NCI-H2107 treated with DMSO at 0.1 percent for 48 hours (cell line): ENCODE results near the gene PXK.
A peak's percentile ranks its signal among the peaks of the same experiment; 100 is the strongest.

Experiments
- DNase-seq: peaks from one replicate; lab custom pipeline; 2025; ENCODE audit not compliant: unreplicated experiment; lab: John Stamatoyannopoulos, UW

The PXK gene

DNA sequence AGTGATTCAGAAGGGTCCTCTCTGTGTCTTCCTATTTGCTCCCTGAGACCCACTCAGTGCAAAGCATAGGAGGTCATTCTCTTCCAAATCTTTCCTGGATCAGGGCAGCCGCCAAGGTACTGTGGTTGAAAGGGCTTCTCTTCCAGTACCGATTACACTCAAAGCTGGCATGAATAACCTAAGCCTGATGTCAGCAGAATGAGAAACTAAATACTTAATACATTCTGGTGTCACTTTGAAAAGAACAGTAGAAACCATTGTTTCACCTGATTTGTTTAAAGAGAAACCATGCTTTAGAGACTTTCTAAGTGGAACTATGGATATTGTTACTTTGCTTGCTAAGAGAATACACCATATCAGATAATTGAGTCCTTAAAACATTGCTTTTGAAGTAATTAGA lies 50.8 kb downstream of the PXK start:
- no peak for DNase-seq

- DNase-seq = no peak
Measured at GRCh38 chr3:58383904-58384303, 51.2 kb downstream of the PXK start.

DNA sequence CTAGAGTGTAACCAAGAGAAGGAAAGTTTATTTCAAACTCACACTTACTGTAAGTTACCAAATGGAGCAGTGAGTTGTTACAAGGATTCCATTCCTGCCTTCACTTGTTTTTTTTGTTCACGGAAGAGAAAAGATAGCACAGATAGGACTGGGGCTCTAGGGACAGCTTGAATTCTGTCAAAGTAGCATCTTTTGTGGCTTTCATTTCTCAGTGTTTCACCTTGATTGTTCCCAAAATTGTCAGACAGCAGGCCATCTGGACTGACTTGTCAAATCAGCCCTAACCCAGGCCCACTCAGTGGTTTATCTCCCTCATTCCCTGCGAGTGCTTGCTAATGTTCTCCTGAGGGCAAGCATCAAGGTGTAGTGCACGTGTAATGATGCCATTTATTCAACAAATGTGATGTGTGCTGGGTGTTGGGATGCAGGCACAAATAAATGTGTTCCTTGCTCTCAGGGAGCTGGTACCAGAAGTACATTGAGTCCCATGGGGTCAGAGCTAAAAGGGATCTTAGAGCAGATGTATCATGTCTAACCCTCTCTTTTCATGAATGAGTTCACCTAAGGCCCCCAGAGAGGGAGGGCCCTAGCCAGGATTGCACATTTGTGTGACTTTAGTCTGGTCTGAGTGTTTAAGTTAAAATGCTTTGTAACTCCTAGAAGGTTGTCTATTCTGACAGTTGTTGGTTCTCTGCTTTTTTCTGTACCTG lies 51.8 kb downstream of the PXK start:
- DNase-seq = no peak

DNA sequence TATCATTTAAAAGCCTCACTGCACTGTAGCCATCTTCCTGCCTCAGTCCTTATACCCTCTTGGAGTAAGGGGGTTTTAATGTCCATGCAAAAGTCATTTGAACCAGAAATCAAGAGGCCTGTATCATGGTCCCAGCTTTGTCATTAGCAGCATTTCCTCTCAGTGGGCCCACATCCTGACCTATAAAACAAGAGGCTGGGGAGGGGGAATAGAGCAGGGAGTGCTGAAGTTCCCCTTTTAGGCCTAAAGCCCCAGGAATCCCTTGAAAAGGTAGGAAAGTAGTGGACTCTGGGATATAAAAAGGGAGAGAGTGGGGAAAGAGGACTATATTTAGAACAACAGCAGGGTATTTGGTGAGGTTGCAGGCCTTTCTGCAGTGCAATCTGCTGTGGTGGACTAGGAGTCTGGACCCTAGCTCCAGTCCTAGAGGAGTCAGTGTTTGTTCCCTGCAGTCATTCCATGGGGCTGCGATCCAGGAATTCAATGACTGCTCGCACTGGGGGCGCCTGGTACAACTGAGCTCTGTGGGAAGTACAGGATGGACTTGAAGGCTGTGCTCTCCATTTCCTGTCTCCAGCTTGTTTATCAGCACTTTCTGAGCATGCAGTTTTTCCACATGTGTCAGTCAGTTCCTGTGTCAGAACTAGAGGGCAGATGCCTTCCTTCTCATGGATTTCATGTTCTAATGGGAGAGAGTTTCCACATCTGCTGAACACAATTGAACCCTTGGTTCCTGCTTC lies 54.1 kb downstream of the PXK start:
- DNase-seq = no peak

GRCh38 chr3:58387650-58388546 lies 55.2 kb downstream of the PXK start:
- no peak for DNase-seq

DNA sequence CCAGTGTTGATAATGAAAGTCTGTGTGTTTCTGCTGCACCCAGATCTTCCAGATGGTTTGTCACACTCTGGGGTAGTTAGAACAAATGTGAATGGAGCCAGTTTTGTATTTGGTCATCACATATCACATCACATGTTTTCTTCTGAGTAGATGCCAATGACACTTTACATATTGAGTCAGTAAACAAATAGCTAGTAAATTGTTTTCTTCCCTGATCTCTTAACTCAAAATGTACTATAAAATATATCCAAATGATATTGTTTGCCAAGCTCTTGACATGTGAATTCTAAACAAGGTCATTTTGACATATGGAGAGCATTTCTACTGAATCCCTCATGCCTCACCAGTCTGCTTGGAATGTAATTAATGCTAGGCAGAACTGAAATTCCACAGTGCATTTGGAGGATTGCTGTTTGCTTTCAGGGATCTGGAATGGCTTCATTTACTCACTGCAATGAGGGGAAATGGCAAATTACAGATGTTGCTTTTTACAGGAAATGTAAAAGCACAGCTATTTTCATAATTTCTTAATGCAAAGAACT lies 55.9 kb downstream of the PXK start:
- no peak for DNase-seq

DNA sequence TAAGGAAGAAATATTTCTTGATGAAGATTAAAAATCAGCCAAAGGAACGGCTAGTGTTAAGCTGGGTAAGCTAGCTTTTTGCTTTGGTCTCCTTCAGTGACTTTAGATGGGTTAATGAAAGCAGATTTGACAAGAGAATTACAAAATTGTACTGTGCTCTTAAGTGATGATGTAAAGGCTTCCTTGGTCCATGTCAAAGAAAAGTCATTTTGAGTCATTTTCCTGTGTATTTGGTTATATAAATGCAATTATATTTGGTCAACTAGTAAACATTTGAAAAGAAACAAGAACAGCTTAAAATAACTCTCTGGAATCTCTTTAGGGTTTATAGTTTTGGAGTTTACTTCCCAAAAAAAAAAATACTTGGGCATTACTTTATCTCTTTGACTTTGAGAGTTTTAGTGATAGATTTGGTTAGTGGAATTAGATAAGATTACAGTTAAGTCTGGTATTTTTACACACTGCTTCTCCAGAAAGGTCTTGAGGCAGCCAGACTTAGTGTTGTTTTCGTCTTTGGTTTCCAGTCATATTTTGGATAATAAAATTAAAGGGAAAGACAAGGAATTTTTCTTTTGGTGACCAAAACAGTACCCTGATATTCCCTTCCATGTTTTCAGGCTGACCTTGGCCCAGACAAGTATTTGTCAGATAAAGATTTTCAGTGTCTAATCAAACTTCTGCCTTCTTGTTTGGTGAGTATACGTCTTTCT lies 58.6 kb downstream of the PXK start:
- DNase-seq = no peak

DNA sequence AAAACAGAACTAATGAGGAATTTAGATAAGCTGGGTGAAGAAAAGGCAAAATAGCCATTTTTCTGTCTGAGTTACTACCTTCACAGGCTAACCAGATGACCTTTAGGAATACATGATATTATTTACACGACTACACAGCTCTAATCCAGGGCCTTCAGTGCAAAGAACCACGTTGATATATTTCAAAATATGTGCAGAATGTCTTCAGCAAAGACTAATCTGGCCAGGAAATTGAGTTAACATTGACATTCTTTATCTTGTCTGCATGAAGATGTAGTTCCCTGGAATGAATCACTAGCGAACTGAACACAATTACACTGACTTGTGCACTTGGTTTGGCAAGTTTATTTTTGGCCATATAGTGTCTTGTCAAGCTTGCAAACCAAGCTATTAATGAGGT lies 59.5 kb downstream of the PXK start:
- no peak for DNase-seq

DNA sequence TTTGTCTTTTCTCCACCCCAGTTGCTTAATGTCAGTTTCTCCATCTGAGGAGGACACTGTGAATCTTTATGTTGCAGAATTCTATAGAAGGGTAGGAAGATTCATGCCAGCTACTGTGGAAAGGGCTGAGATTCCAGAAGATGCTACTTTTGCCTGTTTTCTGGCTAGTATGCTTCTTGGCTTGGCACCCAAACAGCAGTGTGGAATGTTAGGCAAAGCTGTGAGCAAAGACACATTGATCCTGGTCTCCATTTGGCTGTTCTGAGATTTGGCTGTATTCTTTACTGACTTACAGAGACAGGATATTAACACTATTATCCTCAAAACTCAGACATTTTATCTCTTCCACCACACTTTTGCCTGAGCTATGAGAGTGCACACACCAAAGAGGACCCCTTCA lies 61.6 kb downstream of the PXK start:
- no peak for DNase-seq

GRCh38 chr3:58398669-58399333 lies 66.1 kb downstream of the PXK start:
- no peak for DNase-seq

GRCh38 chr3:58403513-58404109 lies 70.9 kb downstream of the PXK start:
- DNase-seq = no peak

DNA sequence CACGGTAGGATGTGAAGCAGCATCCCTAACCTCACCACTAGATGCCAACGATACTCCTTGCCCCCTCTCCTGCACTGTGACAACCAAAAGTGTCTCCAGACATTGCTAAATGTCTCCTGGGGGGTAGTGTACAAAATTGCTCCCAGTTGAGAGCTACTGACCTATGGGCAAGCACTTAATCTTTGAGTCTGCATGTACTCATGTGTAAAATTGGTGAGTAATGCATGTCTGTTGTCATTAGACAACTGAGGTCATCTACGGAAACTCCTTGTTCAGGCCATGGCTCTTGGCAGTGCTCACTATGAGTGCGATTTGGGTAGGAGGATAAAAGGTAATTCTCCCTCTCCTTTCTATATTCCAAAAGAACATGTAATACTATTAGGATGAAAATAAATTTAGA lies 71.7 kb downstream of the PXK start:
- DNase-seq = no peak

DNA sequence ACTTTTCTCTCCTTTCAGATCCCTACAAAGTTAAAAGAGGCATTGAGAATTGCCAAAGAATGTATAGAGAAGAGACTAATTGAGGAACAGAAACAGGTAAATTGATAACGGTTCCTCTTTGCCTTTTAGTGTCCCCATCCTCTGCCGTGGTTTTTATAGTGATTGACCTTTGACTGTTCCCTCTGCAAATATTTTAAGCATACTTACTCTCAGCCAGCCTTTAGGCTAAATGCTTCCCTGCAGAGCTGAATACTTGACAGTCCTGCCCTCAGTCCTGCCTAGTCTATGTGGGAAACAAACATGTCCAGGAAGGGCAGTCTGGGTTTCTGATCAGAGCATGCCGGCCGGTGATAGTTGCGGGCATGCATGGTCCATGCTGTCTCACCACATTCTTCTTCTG lies 76.2 kb downstream of the PXK start:
- no peak for DNase-seq

- DNase-seq = no peak
Measured at GRCh38 chr3:58409663-58410062, 77.0 kb downstream of the PXK start.

DNA sequence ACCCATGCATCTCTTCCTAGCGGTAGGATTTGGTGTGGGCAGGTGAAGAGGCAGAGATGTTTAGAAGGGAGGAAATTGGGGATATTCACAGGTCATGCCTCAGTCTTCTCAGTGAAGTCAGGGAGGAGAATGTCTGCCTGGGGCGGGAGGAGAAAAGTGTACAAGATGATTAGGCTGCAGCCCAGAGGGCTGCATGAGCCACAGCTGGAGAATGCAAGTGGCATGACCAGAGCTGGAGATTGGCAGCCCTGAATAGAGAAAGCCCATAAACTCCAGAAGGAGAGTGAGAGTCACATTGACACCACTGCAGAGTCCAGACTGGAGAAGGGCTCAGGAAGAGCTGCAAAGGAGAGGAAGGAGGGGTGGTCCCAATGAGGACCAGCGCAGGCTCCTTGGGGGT lies 78.3 kb downstream of the PXK start:
- no peak for DNase-seq

- no peak for DNase-seq
Measured at GRCh38 chr3:58411851-58412830, 79.4 kb downstream of the PXK start.

DNA sequence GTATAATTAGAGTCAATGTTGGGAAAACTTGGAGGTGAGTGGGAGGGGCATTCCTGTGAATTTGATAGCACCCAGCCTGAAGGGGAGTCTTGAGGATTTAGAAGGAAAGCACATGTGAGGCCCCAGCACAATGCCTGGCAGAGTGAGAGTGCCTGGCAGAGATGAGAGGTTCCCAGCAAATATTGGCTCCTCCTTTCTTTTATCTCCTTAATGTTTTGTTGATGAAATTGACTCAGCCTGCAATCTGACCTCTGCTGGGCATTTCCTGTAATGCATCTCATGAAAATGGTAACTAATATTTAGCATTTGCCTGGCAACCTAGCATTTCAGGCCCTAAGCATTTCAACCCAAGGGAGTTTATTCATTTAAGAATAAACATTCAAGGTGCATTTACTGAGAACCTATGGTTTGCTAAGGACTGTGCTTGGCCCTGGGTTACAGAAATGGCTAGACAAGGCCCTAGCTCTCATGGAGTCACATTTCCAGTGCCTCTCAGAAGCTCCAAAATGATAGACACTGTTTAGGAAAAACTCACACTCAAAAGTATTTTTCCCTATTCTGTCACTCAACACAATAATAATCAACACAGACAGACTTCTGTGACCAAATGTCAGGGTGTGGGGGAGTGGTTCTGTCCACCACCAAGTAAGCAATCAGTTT lies 82.0 kb downstream of the PXK start:
- DNase-seq = peak; percentile 38

GRCh38 chr3:58416191-58416590 lies 83.5 kb downstream of the PXK start:
- no peak for DNase-seq
